Measurements from ENCODE around the gene LGALS1. TPM values are rescaled to one million over a fixed set of nuclear protein-coding genes. Genes with fewer than 3 reads are reported as not detected.
"Not testable (repeated sequence)": the region's sequence is repeated elsewhere in the genome, so short reads cannot be mapped to it uniquely, and the experiment has no call there.

Gene LGALS1
- total and polyA plus RNA-seq, 4 donors = 1,050 to 3,139 (median 1,511) TPM

GRCh38 chr22:37714634-37715033 lies 39.2 kb downstream of the LGALS1 start:
- DNase-seq (no peak), ATAC-seq (ENCODE audit: low FRiP score) (no peak)
- Histone ChIP-seq H3K4me1 (ENCODE audit: control insufficient read depth in 1 of 2, insufficient read depth in 2 of 2, low read length in 2 of 2) (no peaks in the 10 kb centered on the region), H3K4me3 (ENCODE audit: low read length in 2 of 2) (no peak overlapping the region), H3K9me3 (ENCODE audit: control insufficient read depth, low read length) (no peaks in the 10 kb centered on the region), H3K27me3 (ENCODE audit: control insufficient read depth in 1 of 2, insufficient read depth in 2 of 2, low read length in 1 of 2) (no peaks in the 10 kb centered on the region), H3K27ac (ENCODE audit: low read depth in 1 of 2, low read length in 2 of 2) (no peak overlapping the region), H3K36me3 (ENCODE audit: control insufficient read depth in 1 of 2, insufficient read depth in 2 of 2, low read length in 1 of 2) (no peaks in the 10 kb centered on the region)
- intact Hi-C loops (cut with DNase I) = no loop called here
- WGBS, 2 donors = 86 to 90% methylated on average over 2 of the region's 2 CpGs

- WGBS, 2 donors = 92 to 94% methylated on average over 7 of the region's 7 CpGs
Measured at GRCh38 chr22:37715760-37716159, 40.3 kb downstream of the LGALS1 start.

GRCh38 chr22:37716708-37717107 lies 41.3 kb downstream of the LGALS1 start:
- WGBS, 2 donors = 95% methylated on average over 9 of the region's 9 CpGs
- Histone ChIP-seq H3K9me3 (ENCODE audit: control insufficient read depth, low read length) (no peaks in the 10 kb centered on the region), H3K4me1 (ENCODE audit: control insufficient read depth in 1 of 2, insufficient read depth in 2 of 2, low read length in 2 of 2) (no peaks in the 10 kb centered on the region), H3K27me3 (ENCODE audit: control insufficient read depth in 1 of 2, insufficient read depth in 2 of 2, low read length in 1 of 2) (no peaks in the 10 kb centered on the region), H3K4me3 (ENCODE audit: low read length in 2 of 2) (no peak overlapping the region), H3K36me3 (ENCODE audit: control insufficient read depth in 1 of 2, insufficient read depth in 2 of 2, low read length in 1 of 2) (no peaks in the 10 kb centered on the region), H3K27ac (ENCODE audit: low read depth in 1 of 2, low read length in 2 of 2) (no peak overlapping the region)
- no peak for DNase-seq
- intact Hi-C loops (cut with DNase I) = no loop called here
- no peak for ATAC-seq (ENCODE audit: low FRiP score)

More at GRCh38 chr22:37715760-37716159, 40.3 kb downstream of the LGALS1 start:
- Histone ChIP-seq H3K4me1 (ENCODE audit: control insufficient read depth in 1 of 2, insufficient read depth in 2 of 2, low read length in 2 of 2) (no peaks in the 10 kb centered on the region), H3K4me3 (ENCODE audit: low read length in 2 of 2) (no peak overlapping the region), H3K27me3 (ENCODE audit: control insufficient read depth in 1 of 2, insufficient read depth in 2 of 2, low read length in 1 of 2) (no peaks in the 10 kb centered on the region), H3K27ac (ENCODE audit: low read depth in 1 of 2, low read length in 2 of 2) (no peak overlapping the region), H3K36me3 (ENCODE audit: control insufficient read depth in 1 of 2, insufficient read depth in 2 of 2, low read length in 1 of 2) (no peaks in the 10 kb centered on the region), H3K9me3 (ENCODE audit: control insufficient read depth, low read length) (no peaks in the 10 kb centered on the region)
- ATAC-seq (ENCODE audit: low FRiP score) (no peak), DNase-seq (no peak)
- intact Hi-C loops (cut with DNase I) = no loop called here

- not testable (repeated sequence) for ATAC-seq (ENCODE audit: low FRiP score)
Measured at GRCh38 chr22:37717235-37717634, 41.8 kb downstream of the LGALS1 start.

GRCh38 chr22:37717746-37718305 lies 42.4 kb downstream of the LGALS1 start:
- ATAC-seq (ENCODE audit: low FRiP score); H3K9me3 ChIP-seq (ENCODE audit: control insufficient read depth, low read length); H3K27ac ChIP-seq (ENCODE audit: low read depth in 1 of 2, low read length in 2 of 2); intact Hi-C loops (cut with DNase I); H3K4me1 ChIP-seq (ENCODE audit: control insufficient read depth in 1 of 2, insufficient read depth in 2 of 2, low read length in 2 of 2); H3K4me3 ChIP-seq (ENCODE audit: low read length in 2 of 2); H3K27me3 ChIP-seq (ENCODE audit: control insufficient read depth in 1 of 2, insufficient read depth in 2 of 2, low read length in 1 of 2); DNase-seq; H3K36me3 ChIP-seq (ENCODE audit: control insufficient read depth in 1 of 2, insufficient read depth in 2 of 2, low read length in 1 of 2): not testable (repeated sequence)
- WGBS, 2 donors = 95 to 96% methylated on average over 33 to 38 of the region's 38 CpGs

More at GRCh38 chr22:37717235-37717634, 41.8 kb downstream of the LGALS1 start:
- DNase-seq; H3K4me1 ChIP-seq (ENCODE audit: control insufficient read depth in 1 of 2, insufficient read depth in 2 of 2, low read length in 2 of 2); intact Hi-C loops (cut with DNase I); H3K27me3 ChIP-seq (ENCODE audit: control insufficient read depth in 1 of 2, insufficient read depth in 2 of 2, low read length in 1 of 2); H3K36me3 ChIP-seq (ENCODE audit: control insufficient read depth in 1 of 2, insufficient read depth in 2 of 2, low read length in 1 of 2); H3K9me3 ChIP-seq (ENCODE audit: control insufficient read depth, low read length); H3K27ac ChIP-seq (ENCODE audit: low read depth in 1 of 2, low read length in 2 of 2); H3K4me3 ChIP-seq (ENCODE audit: low read length in 2 of 2): not testable (repeated sequence)
- 93 to 94% methylated on average over 7 of the region's 7 CpGs for WGBS, 2 donors

GRCh38 chr22:37725551-37726240 lies 50.3 kb downstream of the LGALS1 start:
- no peak for ATAC-seq (ENCODE audit: low FRiP score)
- 94 to 95% methylated on average over 24 to 25 of the region's 25 CpGs for WGBS, 2 donors

GRCh38 chr22:37726241-37726887 lies 50.9 kb downstream of the LGALS1 start:
- WGBS, 2 donors = 88 to 89% methylated on average over 20 of the region's 20 CpGs
- peak; percentile 33 for ATAC-seq (ENCODE audit: low FRiP score)
- H3K9me3 ChIP-seq (ENCODE audit: control insufficient read depth, low read length) = no peaks in the 10 kb centered on the region
- H3K27me3 ChIP-seq (ENCODE audit: control insufficient read depth in 1 of 2, insufficient read depth in 2 of 2, low read length in 1 of 2) = no peaks in the 10 kb centered on the region
- H3K4me1 ChIP-seq (ENCODE audit: control insufficient read depth in 1 of 2, insufficient read depth in 2 of 2, low read length in 2 of 2) = peaks cover 0 to 3% of the 10 kb centered on the region in 2 donors
- H3K36me3 ChIP-seq (ENCODE audit: control insufficient read depth in 1 of 2, insufficient read depth in 2 of 2, low read length in 1 of 2) = no peaks in the 10 kb centered on the region
- intact Hi-C loops (cut with DNase I) = no loop called here
- no peak overlapping the region for H3K4me3 ChIP-seq (ENCODE audit: low read length in 2 of 2)
- no peak overlapping the region for H3K27ac ChIP-seq (ENCODE audit: low read depth in 1 of 2, low read length in 2 of 2)
- DNase-seq = no peak

More at GRCh38 chr22:37725551-37726240, 50.3 kb downstream of the LGALS1 start:
- Histone ChIP-seq H3K9me3 (ENCODE audit: control insufficient read depth, low read length) (no peaks in the 10 kb centered on the region), H3K27ac (ENCODE audit: low read depth in 1 of 2, low read length in 2 of 2) (no peak overlapping the region), H3K27me3 (ENCODE audit: control insufficient read depth in 1 of 2, insufficient read depth in 2 of 2, low read length in 1 of 2) (no peaks in the 10 kb centered on the region), H3K36me3 (ENCODE audit: control insufficient read depth in 1 of 2, insufficient read depth in 2 of 2, low read length in 1 of 2) (no peaks in the 10 kb centered on the region), H3K4me1 (ENCODE audit: control insufficient read depth in 1 of 2, insufficient read depth in 2 of 2, low read length in 2 of 2) (peaks cover 0 to 3% of the 10 kb centered on the region in 2 donors), H3K4me3 (ENCODE audit: low read length in 2 of 2) (no peak overlapping the region)
- intact Hi-C loops (cut with DNase I) = no loop called here
- no peak for DNase-seq

- Histone ChIP-seq H3K4me3 (ENCODE audit: low read length in 2 of 2) (no peak overlapping the region), H3K9me3 (ENCODE audit: control insufficient read depth, low read length) (no peaks in the 10 kb centered on the region), H3K4me1 (ENCODE audit: control insufficient read depth in 1 of 2, insufficient read depth in 2 of 2, low read length in 2 of 2) (peaks cover 0 to 3% of the 10 kb centered on the region in 2 donors), H3K36me3 (ENCODE audit: control insufficient read depth in 1 of 2, insufficient read depth in 2 of 2, low read length in 1 of 2) (no peaks in the 10 kb centered on the region), H3K27me3 (ENCODE audit: control insufficient read depth in 1 of 2, insufficient read depth in 2 of 2, low read length in 1 of 2) (no peaks in the 10 kb centered on the region), H3K27ac (ENCODE audit: low read depth in 1 of 2, low read length in 2 of 2) (peak overlapping the region in 1 of 2 donors; percentile 79)
- DNase-seq (no peak), ATAC-seq (ENCODE audit: low FRiP score) (peak; percentile 50)
- 97 to 100% methylated on average over 1 of the region's 1 CpG for WGBS, 2 donors
- intact Hi-C loops (cut with DNase I) = no loop called here
Measured at GRCh38 chr22:37728620-37729019, 53.2 kb downstream of the LGALS1 start.
